Measurements from ENCODE around the gene F8A1.

- TF ChIP-seq CTCF (conservative IDR thresholded peaks at IDR 0.05 in 1 of 2, IDR thresholded peaks at IDR 0.05 in 1 of 2; ENCODE audit: extremely low read depth in 1 of 2, insufficient read depth in 1 of 2, low read depth in 1 of 2, low read length in 2 of 2) (no peak), EZH2 (IDR thresholded peaks at IDR 0.05; ENCODE audit: borderline replicate concordance, low read length) (no peak)
These were observed 35.1 kb upstream of the F8A1 start for GRCh38 chrX:154850957-154851611.
